Inflammatory macrophage treated with lipopolysaccharide for 4 hours (primary cell): Measurements from ENCODE around the gene ZSCAN5B.
"Not testable (repeated sequence)": the region's sequence is repeated elsewhere in the genome, so short reads cannot be mapped to it uniquely, and the experiment has no call there.

ENCODE experiments used
- DNase-seq: peaks from one replicate; pipeline ENCODE4 v3.0.0-alpha.2; 2020

Gene ZSCAN5B, protein sequence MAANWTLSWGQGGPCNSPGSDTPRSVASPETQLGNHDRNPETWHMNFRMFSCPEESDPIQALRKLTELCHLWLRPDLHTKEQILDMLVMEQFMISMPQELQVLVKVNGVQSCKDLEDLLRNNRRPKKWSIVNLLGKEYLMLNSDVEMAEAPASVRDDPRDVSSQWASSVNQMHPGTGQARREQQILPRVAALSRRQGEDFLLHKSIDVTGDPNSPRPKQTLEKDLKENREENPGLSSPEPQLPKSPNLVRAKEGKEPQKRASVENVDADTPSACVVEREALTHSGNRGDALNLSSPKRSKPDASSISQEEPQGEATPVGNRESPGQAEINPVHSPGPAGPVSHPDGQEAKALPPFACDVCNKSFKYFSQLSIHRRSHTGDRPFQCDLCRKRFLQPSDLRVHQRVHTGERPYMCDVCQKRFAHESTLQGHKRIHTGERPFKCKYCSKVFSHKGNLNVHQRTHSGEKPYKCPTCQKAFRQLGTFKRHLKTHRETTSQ

DNA sequence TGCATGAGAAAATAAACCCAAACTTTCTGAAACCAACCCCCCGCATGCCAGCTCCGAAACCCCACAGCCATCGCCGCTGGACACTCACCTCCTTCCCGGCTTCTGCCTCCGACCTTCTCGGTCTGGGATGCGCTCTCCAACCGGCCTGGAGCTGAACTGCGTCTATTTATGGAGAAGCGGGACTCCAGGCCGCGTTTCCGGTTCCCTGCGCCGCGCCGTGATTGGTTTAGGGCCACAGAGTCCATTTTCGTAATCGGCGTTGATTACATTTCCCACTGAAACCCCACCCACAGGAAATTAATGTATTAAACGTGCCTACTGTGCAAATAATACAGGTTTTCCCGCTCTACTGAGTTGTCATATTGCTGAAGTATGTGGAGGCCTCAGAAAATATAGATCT is at the start of gene ZSCAN5B:
Gene ZSCAN5B, minus strand, starts transcription at position 138 of the 400 bp plus-strand sequence. CDS start 4,731 bp downstream, outside the sequence.
- DNase-seq = not testable (repeated sequence)

DNA sequence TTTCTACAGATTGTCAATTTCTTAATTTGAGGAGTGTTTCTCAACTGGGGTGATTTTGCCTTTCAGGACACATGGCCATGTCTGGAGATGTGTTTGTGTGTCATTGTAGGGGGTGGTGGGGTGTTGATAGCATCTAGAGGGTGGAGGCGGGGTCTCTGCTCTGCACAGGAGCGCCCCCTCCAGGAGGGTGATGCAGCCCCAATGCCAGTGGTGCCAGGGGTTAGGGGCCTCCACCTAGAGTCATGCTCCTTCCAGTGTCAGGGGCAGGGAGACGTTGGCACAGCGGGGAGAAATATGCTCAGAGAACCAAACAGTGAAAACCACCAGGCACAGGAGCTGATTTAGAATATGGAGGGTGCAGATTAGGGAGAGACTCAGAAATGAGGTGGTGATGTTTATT is 48.2 kb upstream of the ZSCAN5B start:
- DNase-seq = not testable (repeated sequence)

DNA sequence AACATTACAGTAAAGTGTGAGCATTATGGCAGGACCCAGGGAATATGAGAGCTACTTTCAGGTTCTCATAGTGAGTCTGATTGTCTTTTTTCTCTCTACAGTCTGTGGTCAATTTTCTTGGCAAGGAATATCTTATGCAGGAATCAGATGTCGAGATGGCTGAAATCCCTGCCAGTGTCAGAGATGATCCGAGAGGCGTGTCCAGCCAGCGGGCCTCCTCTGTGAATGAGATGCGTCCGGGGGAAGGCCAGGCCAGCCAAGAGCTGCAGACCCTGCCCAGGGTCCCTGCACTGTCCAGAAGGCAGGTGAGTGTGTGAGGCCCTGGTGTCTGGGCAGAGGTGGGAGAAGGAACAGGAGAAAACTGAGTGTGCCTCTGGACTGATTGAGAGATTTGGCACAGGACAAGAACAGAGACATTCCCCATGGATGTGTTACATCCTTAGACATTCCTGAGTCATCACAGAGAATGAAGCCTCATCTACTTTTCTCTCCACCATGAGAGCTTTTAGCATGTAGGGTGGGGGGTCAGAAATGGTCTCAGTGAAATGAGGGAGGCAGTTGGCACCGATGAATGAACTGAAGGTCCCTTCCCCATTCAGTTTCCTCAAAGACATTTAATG is 47.6 kb upstream of the ZSCAN5B start:
- no peak for DNase-seq

DNA sequence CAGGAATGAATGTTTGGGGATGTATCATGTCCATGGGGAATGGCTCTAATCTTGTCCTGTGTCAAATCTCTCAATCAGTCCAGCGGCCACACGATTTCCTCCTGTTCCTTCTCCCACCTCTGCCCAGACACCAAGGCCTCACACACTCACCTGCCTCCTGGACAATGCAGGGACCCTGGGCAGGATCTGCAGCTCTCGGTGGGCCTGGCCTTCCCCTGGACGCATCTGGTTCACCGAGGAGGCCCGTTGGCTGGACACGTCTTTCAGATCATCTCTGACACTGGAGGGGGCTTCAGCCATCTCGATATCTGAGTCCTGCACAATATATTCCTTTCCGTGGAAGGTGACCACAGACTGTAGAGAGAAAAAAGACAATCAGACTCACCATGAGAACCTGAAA is 25.9 kb upstream of the ZSCAN5B start:
- DNase-seq = no peak

DNA sequence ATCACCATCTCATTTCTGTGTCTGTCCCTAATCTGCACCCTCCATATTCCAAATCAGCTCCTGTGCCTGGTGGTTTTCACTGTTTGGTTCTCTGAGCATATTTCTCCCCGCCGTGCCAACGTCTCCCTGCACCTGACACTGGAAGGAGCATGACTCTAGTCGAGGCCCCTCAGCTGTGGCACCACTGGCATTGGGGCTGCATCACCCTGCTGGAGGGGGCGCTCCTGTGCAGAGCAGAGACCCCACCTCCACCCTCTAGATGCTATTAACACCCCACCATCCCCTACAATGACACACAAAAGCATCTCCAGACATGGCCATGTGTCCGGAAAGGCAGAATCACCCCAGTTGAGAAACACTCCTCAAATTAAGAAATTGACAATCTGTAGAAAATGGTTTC is 25.3 kb upstream of the ZSCAN5B start:
- no peak for DNase-seq

DNA sequence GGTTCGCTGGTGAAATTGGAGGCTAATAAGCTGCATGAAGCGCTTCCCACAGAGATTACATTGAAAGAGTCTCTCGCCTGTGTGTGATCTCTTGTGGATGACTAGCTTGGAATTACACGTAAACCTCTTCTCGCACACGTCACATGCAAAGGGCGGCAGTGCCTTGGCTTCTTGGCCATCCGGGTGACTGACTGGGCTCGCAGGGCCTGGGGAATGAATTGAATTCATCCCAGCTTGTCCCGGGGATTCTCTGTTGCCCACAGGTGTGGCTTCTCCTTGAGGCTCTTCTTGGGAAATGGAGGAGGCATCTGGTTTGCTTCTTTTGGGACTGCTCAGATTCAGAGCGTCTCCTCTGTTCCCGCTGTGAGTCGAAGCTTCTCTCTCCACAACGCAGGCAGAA is 24.3 kb upstream of the ZSCAN5B start:
- DNase-seq = no peak

DNA sequence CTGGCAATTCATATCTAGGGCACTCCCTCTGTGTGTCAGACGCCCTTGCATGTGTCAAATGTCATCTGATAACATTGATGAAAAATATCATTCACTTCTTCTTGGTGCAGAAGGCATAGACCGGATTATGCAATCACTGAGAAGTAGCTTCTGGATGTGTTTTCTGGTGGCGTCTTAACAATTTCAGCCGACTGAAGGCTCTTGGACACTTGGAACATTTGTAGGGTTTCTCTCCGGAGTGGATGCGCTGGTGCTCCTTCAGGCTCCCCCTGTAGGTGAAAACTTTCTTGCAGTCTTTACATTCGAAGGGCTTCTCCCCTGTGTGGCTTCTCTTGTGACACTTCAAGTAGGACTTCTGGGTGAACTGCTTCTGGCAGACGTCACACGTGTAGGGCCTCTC is 23.9 kb upstream of the ZSCAN5B start:
- DNase-seq = not testable (repeated sequence)

DNA sequence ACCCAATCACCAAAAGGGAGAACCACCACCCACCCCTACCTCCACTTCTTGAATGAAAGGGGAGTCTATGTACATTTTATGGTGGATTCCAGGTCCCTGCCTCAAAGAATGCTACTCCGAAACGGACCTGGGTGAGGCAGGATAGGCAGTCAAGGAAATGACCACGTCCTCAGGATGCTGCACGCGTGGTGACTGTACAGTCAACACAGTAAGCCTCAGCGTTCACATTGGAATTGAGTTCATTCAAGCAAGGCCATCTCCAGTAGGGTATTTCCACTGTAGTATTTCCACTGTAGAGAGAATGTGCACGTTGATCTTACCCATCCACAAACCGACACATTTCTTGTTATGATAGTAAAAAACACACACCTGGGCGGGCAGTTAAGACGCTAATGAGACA is 21.4 kb upstream of the ZSCAN5B start:
- no peak for DNase-seq

DNA sequence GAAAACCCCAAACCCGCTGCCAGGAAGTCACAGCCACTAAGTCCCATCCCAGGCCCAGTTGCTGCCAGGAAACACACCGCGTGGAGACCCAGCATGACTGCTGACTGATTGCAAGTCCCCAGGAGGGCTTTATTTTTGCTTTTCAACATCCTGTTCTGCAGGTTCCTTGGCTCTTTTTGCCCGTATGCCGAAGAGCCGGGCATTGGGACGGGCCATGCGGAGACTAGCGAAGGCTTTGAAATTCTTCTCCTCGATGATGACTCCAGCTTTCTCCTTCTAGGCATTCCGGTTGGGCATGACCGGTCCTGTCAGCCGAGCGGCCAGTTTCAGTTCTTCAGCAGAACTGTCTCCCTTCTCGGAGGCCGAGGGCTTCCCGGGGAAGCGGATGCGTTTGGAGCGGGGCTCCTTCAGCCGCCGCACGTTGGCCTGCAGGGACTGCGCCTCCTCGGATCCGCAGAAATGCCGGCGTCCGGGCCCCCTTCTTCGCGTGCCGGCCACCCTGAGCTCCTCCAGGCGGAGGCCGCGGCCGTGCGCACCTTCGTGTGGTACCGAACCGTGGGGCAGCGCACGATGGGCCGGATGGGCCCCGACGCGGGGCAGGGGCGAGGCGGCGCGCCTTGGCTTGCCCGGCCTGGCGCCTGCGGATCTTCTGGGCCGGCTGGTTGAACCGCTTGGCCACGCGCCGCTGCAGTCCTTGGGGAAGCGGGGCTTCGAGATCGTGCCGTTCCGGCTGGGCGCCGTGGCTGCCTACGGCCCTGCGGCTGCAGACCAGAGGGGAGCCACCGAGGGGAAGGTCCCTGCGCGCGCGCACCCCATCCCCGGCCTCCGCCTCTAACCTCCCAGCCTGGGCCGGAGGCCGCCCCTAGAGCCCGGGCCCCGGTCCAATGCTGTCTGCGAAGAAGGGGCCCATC is 19.7 kb upstream of the ZSCAN5B start:
- peak; percentile 32 for DNase-seq

DNA sequence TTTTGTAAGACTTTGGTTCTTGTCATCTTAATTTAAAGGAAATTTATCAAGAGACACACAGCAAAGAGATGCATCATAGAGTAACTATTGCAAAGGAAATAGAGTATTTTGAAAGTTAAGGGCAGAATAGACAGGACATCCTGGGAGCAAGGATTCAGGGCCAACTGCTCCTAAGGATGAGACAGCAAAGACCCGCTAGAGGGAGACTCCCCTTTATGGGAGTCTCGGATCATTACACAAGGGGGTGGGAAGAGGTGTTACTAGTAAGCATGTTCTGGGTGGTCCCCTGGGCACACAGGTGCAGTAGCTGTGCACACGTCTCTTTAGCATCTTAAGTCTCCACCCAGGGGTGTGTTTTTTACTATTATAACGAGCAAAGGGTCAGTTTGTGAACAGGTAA is 14.1 kb upstream of the ZSCAN5B start:
- no peak for DNase-seq

DNA sequence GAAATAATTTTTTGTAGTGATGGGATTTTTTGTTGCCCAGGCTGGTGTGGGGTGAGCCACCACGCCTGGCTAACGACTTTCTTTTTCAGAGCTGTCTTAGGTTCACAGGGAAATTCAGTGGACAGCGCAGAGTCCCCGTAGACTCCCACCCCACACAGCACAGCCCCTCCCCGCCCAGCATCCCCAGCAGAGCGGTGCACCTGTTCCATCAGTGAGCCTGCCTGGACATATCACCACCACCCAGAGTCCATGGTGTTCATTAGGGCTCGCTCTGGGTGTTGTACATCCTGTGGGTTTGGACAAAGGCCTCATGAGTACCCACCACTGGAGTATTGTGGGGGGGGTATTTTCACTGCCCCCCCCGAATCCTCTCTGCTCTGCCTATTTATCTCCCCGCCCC is 12.5 kb upstream of the ZSCAN5B start:
- DNase-seq = not testable (repeated sequence)

DNA sequence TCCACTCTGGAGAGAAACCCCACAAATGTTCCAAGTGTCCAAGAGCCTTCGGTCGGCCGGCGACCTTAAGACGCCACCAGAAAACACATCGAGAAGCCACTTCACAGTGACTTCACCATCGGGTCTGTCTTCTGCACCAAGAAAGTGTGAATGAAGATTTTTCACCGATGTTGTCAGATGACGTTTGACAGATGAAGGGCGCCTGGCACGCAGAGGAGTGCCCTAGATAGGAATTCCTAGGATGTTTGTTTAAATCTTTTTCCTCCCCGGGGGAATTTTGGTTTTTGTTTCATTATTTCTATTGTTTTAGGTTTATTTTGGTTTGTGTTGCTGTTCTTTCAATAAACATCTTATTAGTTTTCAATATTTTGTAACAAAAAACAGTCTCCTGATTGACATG is 11.5 kb upstream of the ZSCAN5B start:
- no peak for DNase-seq

DNA sequence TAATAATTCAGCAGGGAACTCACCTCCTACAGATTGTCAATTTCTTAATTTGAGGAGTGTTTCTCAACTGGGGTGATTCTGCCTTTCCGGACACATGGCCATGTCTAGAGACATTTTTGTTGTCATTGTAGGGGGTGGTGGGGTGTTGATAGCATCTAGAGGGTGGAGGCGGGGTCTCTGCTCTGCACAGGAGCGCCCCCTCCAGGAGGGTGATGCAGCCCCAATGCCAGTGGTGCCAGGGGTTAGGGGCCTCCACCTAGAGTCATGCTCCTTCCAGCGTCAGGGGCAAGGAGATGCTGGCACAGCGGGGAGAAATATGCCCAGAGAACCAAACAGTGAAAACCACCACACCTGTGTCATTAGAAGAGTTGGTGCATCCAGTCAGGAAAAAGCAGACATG is 10.0 kb upstream of the ZSCAN5B start:
- DNase-seq = not testable (repeated sequence)

DNA sequence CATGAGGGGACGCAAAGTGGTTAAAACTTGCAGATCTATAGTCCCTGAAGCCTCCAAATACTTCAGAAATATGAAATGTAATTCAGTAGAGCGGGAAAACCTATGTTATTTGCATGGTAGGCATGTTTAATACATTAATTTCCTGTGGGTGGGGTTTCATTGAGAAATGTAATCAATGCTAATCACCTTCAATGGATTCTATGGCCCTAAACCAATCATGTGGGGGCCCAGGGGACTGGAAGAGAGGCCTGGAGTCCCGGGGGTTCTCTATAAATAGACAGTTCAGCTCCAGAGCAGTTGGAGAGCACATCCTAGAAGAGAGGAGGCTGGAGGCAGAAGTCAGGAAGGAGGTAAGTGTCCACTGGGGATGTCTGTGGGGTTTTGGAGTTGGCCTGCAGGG is 4.4 kb upstream of the ZSCAN5B start, which contains the start of gene ZSCAN5C:
Gene ZSCAN5C, plus strand, starts transcription at position 301 of the 400 bp plus-strand sequence. CDS start 3,641 bp downstream, outside the sequence.
- DNase-seq = no peak

DNA sequence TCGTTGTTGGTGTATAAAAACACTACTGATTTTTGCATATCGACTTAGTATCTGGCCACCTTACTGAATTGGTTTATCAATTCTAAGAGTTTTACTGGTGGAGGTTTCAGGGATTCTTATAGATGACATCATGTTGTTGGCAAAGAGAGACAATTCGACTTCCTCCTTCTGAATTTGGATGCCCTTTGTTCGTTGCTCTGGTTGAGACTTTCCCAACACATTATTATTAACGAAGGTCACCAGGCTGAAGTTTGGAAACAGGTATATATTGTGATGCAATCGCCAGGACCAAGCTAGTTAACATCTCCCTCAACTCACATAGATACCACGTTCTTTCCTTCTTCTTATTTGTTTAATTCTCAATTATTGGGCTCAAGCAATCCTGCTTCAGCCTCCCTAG is 2.1 kb upstream of the ZSCAN5B start:
- DNase-seq = no peak

DNA sequence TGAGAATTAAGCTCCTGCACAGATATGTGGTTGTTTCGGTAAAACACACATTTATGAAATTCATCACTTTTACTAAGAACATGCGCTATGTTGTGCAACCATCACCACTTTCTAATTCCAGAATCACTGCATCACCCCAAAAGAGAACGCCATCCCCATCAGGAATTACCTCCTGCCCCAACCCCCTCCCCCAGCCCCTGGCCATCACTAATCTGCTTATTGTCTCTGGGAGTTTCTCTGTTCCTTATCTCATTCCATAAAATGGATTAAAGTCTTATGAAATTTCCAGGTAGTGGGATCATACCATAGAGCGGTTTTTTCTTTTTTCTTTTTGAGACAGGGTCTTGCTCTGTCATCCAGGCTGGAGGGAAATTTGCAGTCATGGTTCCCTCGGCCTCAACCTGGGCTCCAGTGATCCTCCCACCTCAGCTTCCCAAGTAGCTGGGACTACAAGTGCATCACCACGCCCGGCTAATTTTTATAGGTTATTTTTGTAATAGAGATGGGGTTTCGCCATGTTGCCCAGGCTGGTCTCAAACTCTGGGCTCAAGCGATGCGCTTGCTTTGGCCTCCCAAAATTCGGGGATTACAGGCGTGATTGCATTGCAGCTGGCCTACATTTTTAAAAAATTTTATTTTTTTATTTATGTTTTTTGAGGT is 3.5 kb downstream of the ZSCAN5B start:
- DNase-seq = no peak

DNA sequence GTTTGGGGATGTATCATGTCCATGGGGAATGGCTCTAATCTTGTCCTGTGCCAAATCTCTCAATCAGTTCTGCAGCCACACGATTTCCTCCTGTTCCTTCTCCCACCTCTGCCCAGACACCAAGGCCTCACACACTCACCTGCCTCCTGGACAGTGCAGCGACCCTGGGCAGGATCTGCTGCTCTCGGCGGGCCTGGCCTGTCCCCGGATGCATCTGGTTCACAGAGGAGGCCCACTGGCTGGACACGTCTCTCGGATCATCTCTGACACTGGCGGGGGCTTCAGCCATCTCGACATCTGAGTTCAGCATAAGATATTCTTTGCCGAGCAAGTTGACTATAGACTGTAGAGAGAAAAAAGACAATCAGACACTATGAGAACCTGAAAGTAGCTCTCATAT is 5.9 kb downstream of the ZSCAN5B start:
- DNase-seq = no peak

DNA sequence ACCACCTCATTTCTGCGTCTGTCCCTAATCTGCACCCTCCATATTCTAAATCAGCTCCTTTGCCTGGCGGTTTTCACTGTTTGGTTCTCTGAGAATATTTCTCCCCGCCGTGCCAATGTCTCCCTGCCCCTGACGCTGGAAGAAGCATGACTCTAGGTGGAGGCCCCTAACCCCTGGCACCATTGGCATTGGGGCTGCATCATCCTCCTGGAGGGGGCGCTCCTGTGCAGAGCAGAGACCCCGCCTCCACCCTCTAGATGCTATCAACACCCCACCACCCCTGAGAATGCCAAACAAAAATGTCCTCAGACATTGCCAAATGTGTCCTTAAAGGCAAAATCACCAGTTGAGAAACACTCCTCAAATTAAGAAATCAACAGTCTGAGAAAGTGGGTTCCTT is 6.5 kb downstream of the ZSCAN5B start:
- no peak for DNase-seq

DNA sequence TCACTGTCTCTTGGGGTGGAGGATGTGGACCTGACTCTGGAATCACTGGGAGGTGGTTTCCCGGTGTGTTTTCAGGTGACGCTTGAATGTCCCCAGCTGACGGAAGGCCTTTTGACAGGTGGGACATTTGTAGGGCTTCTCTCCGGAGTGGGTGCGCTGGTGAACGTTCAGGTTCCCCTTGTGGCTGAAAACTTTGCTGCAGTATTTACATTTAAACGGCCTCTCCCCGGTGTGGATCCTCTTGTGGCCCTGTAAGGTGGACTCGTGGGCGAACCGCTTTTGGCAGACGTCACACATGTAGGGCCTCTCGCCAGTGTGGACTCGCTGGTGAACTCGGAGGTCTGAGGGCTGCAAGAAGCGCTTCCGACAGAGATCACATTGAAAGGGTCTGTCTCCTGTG is 7.8 kb downstream of the ZSCAN5B start:
- no peak for DNase-seq

DNA sequence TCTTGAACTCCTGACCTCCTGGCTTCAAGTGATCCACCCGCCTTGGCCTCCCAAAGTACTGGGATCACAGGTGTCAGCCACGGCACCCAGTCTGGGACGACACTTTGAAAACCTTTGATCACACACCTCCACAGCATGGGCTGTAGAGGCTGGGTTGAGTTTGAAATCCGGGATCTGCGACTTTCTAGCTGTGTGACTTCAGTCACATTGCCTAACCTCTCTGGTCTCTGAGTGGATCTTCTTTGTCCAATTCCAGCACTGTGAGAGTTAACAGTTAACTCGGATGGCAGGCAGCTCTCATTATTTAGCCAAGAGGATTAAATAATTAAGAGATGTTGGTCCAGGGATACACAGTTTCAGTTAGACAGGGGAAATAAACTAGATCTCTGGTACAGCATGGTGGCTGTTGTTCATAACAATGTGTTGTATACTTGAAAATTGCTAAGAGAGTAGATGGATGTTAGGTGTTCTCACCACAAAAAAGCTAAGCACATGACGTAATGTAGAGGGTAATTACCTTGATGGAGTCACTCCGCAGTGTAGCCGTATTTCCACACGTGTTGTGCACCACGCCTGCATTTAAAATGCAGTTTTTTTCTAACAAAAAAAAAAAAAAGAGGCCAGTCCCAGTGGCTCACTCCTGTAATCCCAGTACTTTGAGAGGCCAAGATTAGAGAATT is 19.9 kb downstream of the ZSCAN5B start:
- DNase-seq = no peak

DNA sequence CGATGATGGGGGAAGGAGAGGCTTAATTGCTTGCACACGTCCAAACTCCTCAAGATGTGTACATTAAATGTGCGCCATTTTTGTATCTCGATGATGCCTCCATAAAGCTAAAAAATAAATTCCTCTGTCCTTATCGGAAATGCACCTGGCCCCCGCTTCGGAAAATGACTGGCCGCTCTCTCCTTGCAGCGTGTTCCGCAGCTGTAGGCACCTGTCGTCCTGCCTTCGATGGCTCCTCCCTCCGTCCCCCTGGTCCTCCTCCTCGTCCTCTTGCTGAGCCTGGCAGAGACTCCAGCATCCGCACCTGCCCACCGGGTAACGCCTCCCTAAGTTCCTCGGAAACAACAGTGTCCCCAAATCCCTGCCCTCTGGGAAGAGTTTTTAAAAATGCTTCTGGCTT is 20.7 kb downstream of the ZSCAN5B start:
- DNase-seq = no peak

DNA sequence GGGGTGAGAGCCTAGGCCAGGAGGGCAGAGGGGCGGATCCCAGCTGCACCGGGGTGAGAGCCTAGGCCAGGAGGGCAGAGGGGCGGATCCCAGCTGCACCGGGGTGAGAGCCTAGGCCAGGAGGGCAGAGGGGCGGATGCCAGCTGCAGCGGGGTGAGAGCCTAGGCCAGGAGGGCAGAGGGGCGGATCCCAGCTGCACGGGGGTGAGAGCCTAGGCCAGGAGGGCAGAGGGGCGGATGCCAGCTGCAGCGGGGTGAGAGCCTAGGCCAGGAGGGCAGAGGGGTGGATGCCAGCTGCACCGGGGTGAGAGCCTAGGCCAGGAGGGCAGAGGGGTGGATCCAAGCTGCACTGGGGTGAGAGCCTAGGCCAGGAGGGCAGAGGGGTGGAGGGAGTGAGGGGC is 21.3 kb downstream of the ZSCAN5B start:
- DNase-seq = not testable (repeated sequence)
